GM21619 (cell line): ENCODE measurements around the gene FMO5.

Experiments
- ATAC-seq: cut with Tn5 transposase; IDR thresholded peaks from one replicate; pipeline ENCODE4 v1.9.1; 2021; ENCODE audit not compliant: unreplicated experiment

The FMO5 gene, protein sequence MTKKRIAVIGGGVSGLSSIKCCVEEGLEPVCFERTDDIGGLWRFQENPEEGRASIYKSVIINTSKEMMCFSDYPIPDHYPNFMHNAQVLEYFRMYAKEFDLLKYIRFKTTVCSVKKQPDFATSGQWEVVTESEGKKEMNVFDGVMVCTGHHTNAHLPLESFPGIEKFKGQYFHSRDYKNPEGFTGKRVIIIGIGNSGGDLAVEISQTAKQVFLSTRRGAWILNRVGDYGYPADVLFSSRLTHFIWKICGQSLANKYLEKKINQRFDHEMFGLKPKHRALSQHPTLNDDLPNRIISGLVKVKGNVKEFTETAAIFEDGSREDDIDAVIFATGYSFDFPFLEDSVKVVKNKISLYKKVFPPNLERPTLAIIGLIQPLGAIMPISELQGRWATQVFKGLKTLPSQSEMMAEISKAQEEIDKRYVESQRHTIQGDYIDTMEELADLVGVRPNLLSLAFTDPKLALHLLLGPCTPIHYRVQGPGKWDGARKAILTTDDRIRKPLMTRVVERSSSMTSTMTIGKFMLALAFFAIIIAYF

GRCh38 chr1:147225193-147225730 lies at the start of gene FMO5:
TSS of gene FMO5 (minus strand) at chr1:147225339. CDS start at chr1:147225029, 310 bp downstream.
- peak; percentile 77 for ATAC-seq

- ATAC-seq: no peak
Observed at GRCh38 chr1:147273409-147274336, 48.5 kb upstream of the FMO5 start.

DNA sequence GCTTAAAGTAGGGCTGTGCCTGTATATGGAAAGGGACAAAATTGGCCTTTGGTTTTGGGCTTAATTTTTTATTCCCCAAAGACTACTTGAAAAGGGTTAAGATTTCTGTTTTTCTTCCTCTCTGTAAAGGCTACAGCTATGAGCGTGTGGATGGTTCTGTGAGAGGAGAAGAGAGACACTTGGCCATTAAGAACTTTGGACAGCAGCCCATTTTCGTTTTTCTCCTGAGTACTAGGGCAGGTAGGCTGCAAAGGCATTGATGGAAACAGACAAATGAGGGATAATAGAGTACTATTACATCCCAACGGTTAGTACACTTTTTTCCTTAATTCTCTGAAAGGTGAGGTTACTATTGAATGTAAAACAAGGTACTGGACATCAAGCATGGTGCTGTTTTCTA lies 46.9 kb upstream of the FMO5 start:
- ATAC-seq: no peak

GRCh38 chr1:147270721-147271120 lies 45.6 kb upstream of the FMO5 start:
- no peak for ATAC-seq

- ATAC-seq: no peak
Observed at GRCh38 chr1:147267711-147268110, 42.6 kb upstream of the FMO5 start.

DNA sequence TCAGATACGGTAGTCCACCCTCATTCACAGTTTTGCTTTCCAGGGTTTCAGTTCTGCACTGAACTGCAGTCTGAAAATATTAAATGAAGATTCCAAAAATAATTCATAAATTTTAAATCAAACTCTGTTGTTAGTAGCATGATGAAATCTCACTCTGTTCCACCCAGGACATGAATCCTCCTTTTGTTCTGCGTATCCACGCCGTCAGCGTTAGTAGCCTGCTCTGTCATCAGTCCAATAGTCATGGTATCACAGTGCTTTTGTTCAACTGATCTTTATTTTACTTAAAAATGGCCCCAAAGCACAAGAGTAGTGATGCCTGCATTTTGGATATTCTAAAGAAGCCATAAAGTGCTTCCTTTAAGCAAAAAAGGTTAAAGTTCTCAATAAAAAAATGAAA lies 41.2 kb upstream of the FMO5 start:
- no peak for ATAC-seq

- ATAC-seq: no peak
Observed at GRCh38 chr1:147264158-147264768, 39.1 kb upstream of the FMO5 start.

DNA sequence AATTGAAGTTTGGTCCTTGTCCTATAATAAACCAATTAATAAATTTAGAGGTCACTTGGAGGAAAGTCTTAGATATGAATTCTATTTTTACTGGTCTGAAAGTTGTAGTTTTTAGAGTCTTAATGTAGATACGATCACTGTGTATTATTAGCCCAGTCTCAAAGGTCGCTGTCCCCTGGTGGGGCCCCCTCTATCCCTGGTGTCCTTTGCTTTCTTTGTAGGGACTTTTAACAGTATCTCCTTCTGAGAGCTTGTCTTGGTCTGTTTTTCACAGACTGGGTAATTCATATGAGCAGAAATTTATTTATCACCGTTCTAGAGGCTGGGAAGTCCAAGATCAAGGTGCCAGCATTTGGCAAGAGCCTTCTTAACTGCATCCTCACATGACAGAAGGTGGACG lies 35.8 kb upstream of the FMO5 start:
- ATAC-seq: no peak

DNA sequence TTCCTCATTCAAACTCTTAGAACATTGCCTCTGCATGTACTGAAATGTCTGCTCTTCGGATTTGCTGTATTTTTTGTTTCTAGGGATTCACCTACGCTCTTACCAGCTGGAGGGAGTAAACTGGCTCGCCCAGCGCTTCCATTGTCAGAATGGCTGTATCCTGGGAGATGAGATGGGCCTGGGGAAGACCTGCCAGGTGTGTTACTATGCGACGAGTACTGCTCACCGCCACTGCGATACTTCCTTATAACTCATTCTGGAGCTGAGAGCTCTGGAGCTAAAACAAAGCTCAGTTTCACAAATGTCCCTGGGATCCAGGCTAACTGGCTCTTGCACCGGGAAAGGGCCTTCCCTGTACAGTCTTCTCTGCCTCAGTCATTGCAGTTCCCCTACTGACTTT lies 27.4 kb upstream of the FMO5 start:
- no peak for ATAC-seq

DNA sequence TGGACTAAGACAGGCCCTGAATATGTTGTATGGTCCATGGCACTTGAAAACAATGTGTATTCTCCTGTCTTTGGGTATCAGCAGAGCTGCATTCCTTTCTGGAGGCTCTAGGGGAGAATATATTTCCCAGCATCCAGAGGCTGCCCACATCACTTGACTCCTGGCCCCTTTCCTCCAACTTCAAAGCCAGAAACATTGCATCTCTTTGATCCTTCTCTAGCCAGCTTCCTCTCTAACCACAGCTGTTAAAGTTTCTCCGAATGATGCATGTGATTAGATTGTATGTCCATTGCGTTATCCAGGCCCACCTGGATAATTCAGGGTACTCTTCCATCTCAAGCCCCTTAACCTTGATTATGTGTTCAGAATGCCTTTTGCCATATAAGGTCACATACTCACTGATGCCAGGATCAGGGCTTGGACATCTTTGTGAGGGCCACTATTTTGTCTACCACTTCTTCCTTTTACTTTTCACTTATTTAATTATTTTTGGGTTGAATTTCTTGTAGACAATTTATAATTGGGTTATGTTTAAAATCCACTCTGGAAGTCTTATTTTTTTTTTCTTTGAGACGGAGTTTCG lies 22.6 kb upstream of the FMO5 start:
- ATAC-seq: no peak

GRCh38 chr1:147246910-147247655 lies 21.9 kb upstream of the FMO5 start:
- ATAC-seq: no peak

DNA sequence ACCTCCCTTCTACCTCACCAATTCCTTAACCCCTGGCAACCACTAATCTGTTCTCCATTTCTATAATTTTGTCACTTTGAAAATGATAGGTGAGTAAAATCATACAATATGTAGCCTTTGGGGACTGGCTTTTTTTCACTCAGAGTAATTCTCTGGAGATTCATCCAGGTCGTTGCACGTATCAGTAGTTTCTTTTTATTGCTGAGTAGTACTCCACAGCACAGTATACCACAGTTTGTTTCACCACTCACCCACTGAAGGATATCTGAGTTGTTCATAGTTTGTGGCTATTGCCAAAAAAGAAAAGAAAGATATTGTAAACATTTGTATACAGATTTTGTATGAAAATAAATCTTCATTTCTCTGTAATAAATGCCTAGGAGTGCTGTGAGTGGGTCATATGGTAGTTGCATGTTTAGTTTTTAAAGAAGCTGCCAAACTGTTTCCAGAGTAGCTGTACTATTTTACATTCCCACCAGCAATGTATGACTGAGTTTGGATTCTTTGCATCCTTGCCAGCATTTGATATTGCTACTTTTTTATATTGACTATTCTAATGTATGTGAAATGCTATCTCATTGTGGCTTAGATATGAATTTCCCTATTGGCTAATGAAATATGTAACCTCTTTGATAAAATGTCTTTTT lies 21.0 kb upstream of the FMO5 start:
- ATAC-seq: no peak

DNA sequence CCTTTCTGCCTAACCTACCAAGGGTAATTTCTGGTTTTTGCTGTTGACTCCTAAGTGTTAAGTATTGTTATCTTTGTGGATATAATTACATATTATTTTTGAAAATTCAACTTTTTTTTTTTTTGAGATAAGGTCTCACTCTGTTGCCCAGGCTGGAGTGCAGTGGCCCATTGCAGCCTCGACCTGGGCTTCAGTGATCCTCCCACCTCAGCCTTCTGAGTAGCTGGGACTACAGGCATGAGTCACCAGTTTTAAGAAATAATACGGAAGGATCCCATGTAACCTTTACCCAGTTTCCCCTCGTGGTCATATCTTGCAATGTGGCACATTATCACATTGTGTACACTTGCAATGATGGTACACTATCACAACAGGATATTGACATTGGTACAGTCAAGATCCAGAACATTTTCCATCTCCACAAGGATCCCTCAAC lies 20.5 kb upstream of the FMO5 start:
- no peak for ATAC-seq

- no peak for ATAC-seq
Observed at GRCh38 chr1:147245129-147245528, 20.0 kb upstream of the FMO5 start.

DNA sequence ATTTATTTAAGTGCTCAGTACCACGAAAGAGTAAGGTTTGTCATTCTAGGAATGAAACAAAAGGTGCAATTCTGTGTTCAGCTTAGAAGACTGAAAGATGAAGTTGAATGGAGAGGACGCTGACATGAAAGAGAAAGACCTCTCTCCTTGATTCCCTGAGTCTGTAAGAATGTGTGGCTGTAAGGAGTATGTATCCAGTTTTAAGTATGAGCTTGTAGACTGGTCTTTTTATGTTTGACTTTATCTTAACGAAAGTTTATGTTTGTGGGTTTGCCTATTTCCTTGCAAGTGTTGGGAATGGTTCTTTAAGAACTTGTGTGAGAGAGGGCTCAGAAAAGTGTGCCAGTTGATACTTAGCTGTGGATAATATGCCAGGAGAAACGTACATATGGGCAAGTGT lies 18.7 kb upstream of the FMO5 start:
- no peak for ATAC-seq

DNA sequence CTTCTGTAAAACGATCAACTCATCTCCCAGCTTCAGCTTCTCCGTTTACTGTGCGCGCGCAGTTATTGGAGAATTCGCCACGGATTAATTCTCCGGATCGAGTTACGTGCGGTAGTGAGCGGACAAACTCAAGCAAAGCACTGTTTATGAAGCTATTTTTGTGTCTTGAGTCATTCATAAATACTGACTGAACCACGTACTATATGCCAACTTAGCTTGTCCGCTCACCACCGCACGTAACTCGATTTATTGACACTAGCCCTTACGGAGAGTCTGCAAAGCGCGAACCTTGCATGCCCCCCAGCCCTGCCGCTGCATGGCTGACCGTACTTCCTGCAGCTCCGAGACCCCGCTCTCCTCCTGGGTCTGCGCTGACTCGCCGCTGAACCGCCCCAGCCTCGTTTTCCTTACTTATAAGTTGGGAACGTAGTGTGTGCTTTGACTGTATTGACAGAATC lies 18.1 kb upstream of the FMO5 start:
- peak; percentile 17 for ATAC-seq

DNA sequence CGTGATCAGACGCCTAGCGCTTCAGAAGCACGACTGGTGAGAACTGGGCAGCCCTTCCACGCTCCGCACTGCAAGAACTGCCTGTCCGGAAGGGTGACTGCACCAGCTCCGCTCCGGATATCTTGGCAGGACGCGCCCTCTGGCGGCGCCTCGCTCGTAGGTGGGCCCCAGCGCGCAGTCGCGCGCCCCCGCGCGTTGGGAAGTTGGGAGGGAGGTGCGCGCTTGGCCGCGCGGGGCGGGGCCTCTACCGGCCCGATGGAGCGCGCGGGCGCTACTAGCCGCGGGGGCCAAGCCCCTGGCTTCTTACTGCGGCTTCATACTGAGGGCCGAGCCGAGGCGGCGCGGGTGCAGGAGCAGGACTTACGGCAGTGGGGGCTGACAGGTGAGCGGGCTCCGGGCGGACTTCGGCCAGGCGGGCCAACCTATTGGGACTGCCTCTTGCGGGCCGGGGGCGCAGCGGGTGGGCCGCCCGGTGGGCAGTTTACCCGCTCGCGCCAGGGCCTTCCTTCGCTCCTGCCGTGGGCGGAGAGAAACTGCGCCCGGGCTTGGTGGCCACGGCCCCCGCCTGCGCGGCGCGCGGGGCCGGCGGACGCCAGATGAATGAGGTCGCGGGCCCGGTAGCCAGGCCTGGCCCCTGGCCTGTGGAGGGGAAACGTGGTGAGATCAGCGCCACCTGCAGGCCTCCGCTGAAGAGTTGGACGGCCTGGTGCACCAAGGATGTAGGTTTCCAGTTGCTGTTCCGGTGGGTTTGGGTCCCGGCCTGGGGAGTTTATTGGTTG lies 17.5 kb upstream of the FMO5 start, which contains the start of gene CHD1L:
Gene CHD1L (plus strand): TSS at position 236 of the 779 bp plus-strand sequence. CDS start 20 bp downstream, at position 256.
- ATAC-seq: peak; percentile 85

GRCh38 chr1:147241934-147242448 lies 16.9 kb upstream of the FMO5 start:
- no peak for ATAC-seq
